K562 (cell line): ENCODE results near the gene LGALS3. TPM values are rescaled to one million over a fixed set of nuclear protein-coding genes. Genes with fewer than 3 reads are reported as not detected.

Source experiments
- ATF3 ChIP-seq, 2 experiments: fragments of 450-650 bp in 1 of 2; sonication (generic) in 1 of 2; formaldehyde crosslinking in 1 of 2; IDR thresholded peaks in 1 of 2; conservative IDR thresholded peaks in 1 of 2; 2 replicates each; pipeline versions ENCODE4 v1.6.1 to v1.8.1; 2016 to 2023; ENCODE audit warnings: mild to moderate bottlenecking in 2 of 2, moderate library complexity in 2 of 2, inconsistent platforms in 1 of 2, missing genetic modification reagents in 1 of 2
- CBX1 ChIP-seq: sonication (generic); IDR thresholded peaks from 2 replicates; pipeline ENCODE4 v1.6.1; 2016; ENCODE audit warnings: antibody characterized with exemption, low read depth, mild to moderate bottlenecking
- CC2D1A ChIP-seq: fragments of 450-650 bp; IDR thresholded peaks from 2 replicates; pipeline ENCODE4 v1.6.1; 2017; ENCODE audit warnings: mild to moderate bottlenecking
- CEBPG ChIP-seq, 3 experiments: fragments of 200-800 bp in 1 of 3; sonication (Bioruptor generic) in 1 of 3; sonication (generic) in 1 of 3; formaldehyde crosslinking in 1 of 3; IDR thresholded peaks in 2 of 3; conservative IDR thresholded peaks in 1 of 3; 2 replicates each; pipeline versions ENCODE4 v1.6.1 to v1.8.0; 2016 to 2022; ENCODE audit warnings: missing compliant biosample characterization in 2 of 3, missing genetic modification characterization in 2 of 3, mild to moderate bottlenecking in 1 of 3, missing genetic modification reagents in 1 of 3
- CHD2 ChIP-seq: IDR thresholded peaks from 2 replicates; pipeline ENCODE4 v1.6.1; 2011; ENCODE audit warnings: low read depth, low read length
- CXXC5 ChIP-seq: fragments of 250-450 bp; sonication (Bioruptor Pico); IDR thresholded peaks from 2 replicates; pipeline ENCODE4 v1.8.0; 2022; ENCODE audit warnings: inconsistent platforms, mild to moderate bottlenecking, moderate library complexity
- ELF1 ChIP-seq: fragments of 200-800 bp; sonication (Bioruptor generic); IDR thresholded peaks from 2 replicates; pipeline ENCODE4 v1.6.1; 2016; ENCODE audit warnings: missing genetic modification characterization, missing compliant biosample characterization
- EP400 ChIP-seq: fragments of 450-650 bp; IDR thresholded peaks from 2 replicates; pipeline ENCODE4 v1.6.1; 2017; ENCODE audit warnings: antibody characterized with exemption, mild to moderate bottlenecking, moderate library complexity
- ESRRA ChIP-seq: fragments of 450-650 bp; IDR thresholded peaks from 2 replicates; pipeline ENCODE4 v1.6.1; 2014; ENCODE audit warnings: low read depth, mild to moderate bottlenecking, moderate library complexity, borderline replicate concordance
- JUND ChIP-seq, 2 experiments: IDR thresholded peaks; 2 replicates in 1 of 2; 3 replicates in 1 of 2; pipeline ENCODE4 v1.6.1; 2011; ENCODE audit warnings: borderline replicate concordance in 2 of 2, low read depth in 2 of 2, low read length in 2 of 2, improper control_type of control experiment in 1 of 2, missing biosample characterization in 1 of 2, missing genetic modification characterization in 1 of 2, missing genetic modification reagents in 1 of 2
- KDM5B ChIP-seq: fragments of 200-600 bp; sonication (generic); IDR thresholded peaks from 2 replicates; pipeline ENCODE4 v1.6.1; 2012; ENCODE audit warnings: low read depth, mild to moderate bottlenecking, moderate library complexity, low read length, control low read depth, inconsistent platforms; ENCODE audit not compliant: insufficient replicate concordance
- LCOR ChIP-seq: sonication (generic); formaldehyde crosslinking; IDR thresholded peaks from 2 replicates; pipeline ENCODE4 v1.8.0; 2022; ENCODE audit warnings: mild to moderate bottlenecking, missing genetic modification reagents
- NBN ChIP-seq: fragments of 450-650 bp; IDR thresholded peaks from 2 replicates; pipeline ENCODE4 v1.6.1; 2016; ENCODE audit warnings: low read depth, mild to moderate bottlenecking
- PKNOX1 ChIP-seq: fragments of 450-650 bp; IDR thresholded peaks from 2 replicates; pipeline ENCODE4 v1.6.1; 2016
- POLR2H ChIP-seq: IDR thresholded peaks from 2 replicates; pipeline ENCODE4 v1.6.1; 2016; ENCODE audit warnings: missing genetic modification characterization, low read depth, mild to moderate bottlenecking, control low read depth, missing compliant biosample characterization, moderate library complexity
- RBM14 ChIP-seq: fragments of 200-400 bp; formaldehyde crosslinking; IDR thresholded peaks from 2 replicates; pipeline ENCODE4 v1.6.1; 2018; ENCODE audit warnings: low read depth, mild to moderate bottlenecking, low read length, moderate library complexity, borderline replicate concordance; ENCODE audit not compliant: insufficient read depth
- SMAD1 ChIP-seq: fragments of 150-350 bp; IDR thresholded peaks from 2 replicates; pipeline ENCODE4 v1.6.1; 2014; ENCODE audit warnings: low read length, low read depth; ENCODE audit not compliant: partially characterized antibody
- TBP ChIP-seq: optimal IDR thresholded peaks from 2 replicates; pipeline ENCODE3; 2011; ENCODE audit warnings: low read depth, low read length, improper control_type of control experiment
- TOE1 ChIP-seq, 2 experiments: fragments of 450-650 bp in 1 of 2; sonication (generic) in 1 of 2; formaldehyde crosslinking in 1 of 2; IDR thresholded peaks; 2 replicates each; pipeline versions ENCODE4 v1.7.1 to v1.8.0; 2016 to 2022; ENCODE audit warnings: borderline replicate concordance in 2 of 2, mild to moderate bottlenecking in 2 of 2, antibody characterized with exemption in 1 of 2, inconsistent platforms in 1 of 2, low read depth in 1 of 2, missing genetic modification reagents in 1 of 2, moderate library complexity in 1 of 2
- ZFP30 ChIP-seq: fragments of 250-450 bp; sonication (Bioruptor Pico); IDR thresholded peaks from 2 replicates; pipeline ENCODE4 v1.8.0; 2022; ENCODE audit warnings: moderate library complexity, mild to moderate bottlenecking, inconsistent platforms, borderline replicate concordance
- ZNF561 ChIP-seq: fragments of 450-650 bp; formaldehyde crosslinking; conservative IDR thresholded peaks from 2 replicates; pipeline ENCODE4 v1.4.0; 2020; ENCODE audit warnings: mild to moderate bottlenecking, moderate library complexity
- polyA plus RNA-seq, 8 experiments: library from polyadenylated mRNA; depleted of rRNA in 4 of 8; stranded (reverse) in 5 of 8; unstranded in 3 of 8; fragments of >200 nt; fragmentation: Nextera tagmentation in 2 of 8; fragmentation: Illumina TruSeq in 1 of 8; extraction: Ambion mirVana in 2 of 8; extraction: Trizol in 1 of 8; gene quantifications; 2 replicates each; pipeline versions ENCODE4 v1.2.1 to v1.2.3, GENCODE V29; 2011 to 2014; ENCODE audit warnings: inconsistent platforms in 1 of 8, missing spikeins in 1 of 8
- total RNA-seq, 7 experiments: library from RNA; depleted of rRNA in 6 of 7; stranded (reverse); fragments of >200 nt in 6 of 7; fragmentation: Illumina TruSeq in 2 of 7; extraction: Trizol in 2 of 7; gene quantifications; 2 replicates each; pipeline versions ENCODE4 v1.2.1 to v1.2.3, GENCODE V29; 2011 to 2021; ENCODE audit warnings: low replicate concordance in 1 of 7
- TF ChIP-seq, protein P1 (sequence below): fragments of 250-450 bp; sonication (Bioruptor Pico); IDR thresholded peaks from 2 replicates; pipeline ENCODE4 v1.5.0; 2021

LGALS3 gene
- total and polyA plus RNA-seq, 9 of the 15 experiments (the other 6 are each of a cell fraction or from before 2014, with no cell fraction given), result 0.04 to 1.9 (median 1.1) TPM

- TF ChIP-seq RBM14 (no peak), TBP (peak; percentile 66), TOE1 (IDR thresholded peaks at IDR 0.05; ENCODE audit: borderline replicate concordance) (peak; percentile 65; the same call in 1 of the 2 replicates), TOE1 (CRISPR knock-in tag; IDR thresholded peaks at IDR 0.05; ENCODE audit: borderline replicate concordance, low read depth) (no peak), ZFP30 (CRISPR knock-in tag) (no peak), ATF3 (IDR thresholded peaks at IDR 0.05) (no peak), ATF3 (CRISPR knock-in tag; conservative IDR thresholded peaks at IDR 0.05) (no peak), NBN (0 out of 2 replicates have a peak, but pooled peaks have one; percentile 22), PKNOX1 (peak; percentile 99), LCOR (CRISPR knock-in tag) (0 out of 2 replicates have a peak, but pooled peaks have one; percentile 13), CC2D1A (peak; percentile 77; the same call in 1 of the 2 replicates), POLR2H (tag) (peak; percentile 46; the same call in 1 of the 2 replicates), CEBPG (CRISPR knock-in tag; IDR thresholded peaks at IDR 0.05) (no peak), CEBPG (tag; conservative IDR thresholded peaks at IDR 0.05 in 1 of 2, IDR thresholded peaks at IDR 0.05 in 1 of 2) (no peak), ZNF561 (CRISPR knock-in tag) (no peak), KDM5B (peak; percentile 45), CXXC5 (CRISPR knock-in tag) (peak; percentile 76), ESRRA (peak; percentile 20; the same call in 1 of the 2 replicates), JUND (IDR thresholded peaks at IDR 0.05; ENCODE audit: borderline replicate concordance, low read depth, low read length) (no peak; the same call in 1 of the 2 replicates), JUND (tag; IDR thresholded peaks at IDR 0.05; ENCODE audit: borderline replicate concordance, low read depth, low read length) (no peak; the same call in 2 of the 3 replicates), CBX1 (no peak), ELF1 (tag) (peak; percentile 63; the same call in 1 of the 2 replicates), SMAD1 (peak; percentile 30), EP400 (peak; percentile 91), CHD2 (peak; percentile 52; the same call in 1 of the 2 replicates)
- TF ChIP-seq, protein P1, sequence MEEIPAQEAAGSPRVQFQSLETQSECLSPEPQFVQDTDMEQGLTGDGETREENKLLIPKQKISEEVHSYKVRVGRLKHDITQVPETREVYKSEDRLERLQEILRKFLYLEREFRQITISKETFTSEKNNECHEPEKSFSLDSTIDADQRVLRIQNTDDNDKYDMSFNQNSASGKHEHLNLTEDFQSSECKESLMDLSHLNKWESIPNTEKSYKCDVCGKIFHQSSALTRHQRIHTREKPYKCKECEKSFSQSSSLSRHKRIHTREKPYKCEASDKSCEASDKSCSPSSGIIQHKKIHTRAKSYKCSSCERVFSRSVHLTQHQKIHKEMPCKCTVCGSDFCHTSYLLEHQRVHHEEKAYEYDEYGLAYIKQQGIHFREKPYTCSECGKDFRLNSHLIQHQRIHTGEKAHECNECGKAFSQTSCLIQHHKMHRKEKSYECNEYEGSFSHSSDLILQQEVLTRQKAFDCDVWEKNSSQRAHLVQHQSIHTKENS (CRISPR knock-in tag), result no peak
These were observed 62.4 kb downstream of the LGALS3 start, which contains the start of gene DLGAP5 (continued) for GRCh38 chr14:55191203-55192053.
